Activated CD8-positive, alpha-beta memory T cell treated with anti-CD3 and anti-CD28 coated beads for 1 hour (primary cell): ENCODE data around the gene SYT8.

Source experiments
- DNase-seq, 2 donors: peaks; one replicate each; pipeline ENCODE4 v3.0.0-alpha.2; 2020; ENCODE audit warnings: low read depth in 1 of 2; ENCODE audit errors: extremely low read depth in 1 of 2

Gene SYT8

GRCh38 chr11:1857064-1857463 lies 22.3 kb downstream of the SYT8 start:
- DNase-seq = no peak

GRCh38 chr11:1858154-1858553 lies 23.4 kb downstream of the SYT8 start:
- no peak for DNase-seq

- no peak for DNase-seq
These were observed 23.8 kb downstream of the SYT8 start for GRCh38 chr11:1858576-1858975.

- no peak for DNase-seq
These were observed 24.2 kb downstream of the SYT8 start for GRCh38 chr11:1859004-1859403.

DNA sequence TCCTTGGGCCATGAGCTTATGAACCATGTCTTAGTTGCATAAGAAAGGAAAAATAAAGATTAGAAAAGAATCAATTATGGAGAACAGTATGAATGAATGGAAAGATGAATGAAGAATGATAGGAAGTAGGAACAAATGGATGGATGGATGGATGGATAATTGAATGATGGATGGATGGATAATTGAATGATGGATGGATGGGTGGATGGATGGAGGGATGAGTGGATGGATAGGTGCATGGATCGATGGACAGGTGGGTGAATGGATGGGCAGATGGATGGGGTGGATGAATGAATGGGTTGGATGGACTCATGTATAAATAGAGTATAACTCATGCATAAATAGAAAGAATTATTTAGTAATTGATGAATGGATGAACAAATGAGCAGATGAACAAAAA lies 25.3 kb downstream of the SYT8 start:
- DNase-seq = no peak

DNA sequence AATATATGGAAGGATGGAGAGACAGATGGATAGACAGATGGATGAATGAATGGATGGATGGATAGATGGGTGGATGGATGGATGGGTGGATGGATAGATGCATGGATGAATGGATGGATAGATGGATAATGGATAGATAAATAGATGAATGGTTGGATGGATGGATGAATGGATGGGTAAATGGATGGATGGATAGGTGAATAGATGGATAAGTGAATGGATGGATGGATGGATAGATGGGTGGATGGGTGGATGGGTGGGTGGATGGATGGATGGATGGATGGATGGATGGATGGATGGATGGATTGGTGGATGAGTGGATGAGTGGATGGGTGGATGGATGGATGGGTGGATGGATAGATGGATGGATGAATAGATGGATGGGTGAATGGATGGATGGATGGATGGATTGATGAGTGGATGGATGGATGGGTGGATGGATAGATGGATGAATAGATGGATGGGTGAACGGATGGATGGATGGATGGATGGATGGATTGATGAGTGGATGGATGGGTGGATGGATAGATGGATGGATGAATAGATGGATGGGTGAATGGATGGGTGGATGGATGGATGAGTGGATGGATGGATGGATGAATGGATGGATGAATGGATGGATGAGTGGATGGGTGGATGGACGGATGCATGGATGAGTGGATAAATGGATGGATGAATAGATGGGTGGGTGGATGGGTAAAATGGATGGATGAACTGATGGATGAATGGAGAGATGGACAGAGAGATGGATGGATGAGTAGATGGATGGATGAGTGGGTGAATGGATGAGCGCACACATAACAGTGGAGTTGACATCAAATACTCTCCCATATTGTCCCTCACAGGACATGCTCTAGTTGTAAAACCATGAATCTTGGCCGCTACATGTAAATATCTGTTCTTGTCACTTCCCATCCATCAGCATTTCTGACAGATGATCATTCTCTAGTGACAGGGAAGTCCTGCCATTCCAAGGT lies 26.9 kb downstream of the SYT8 start:
- no peak for DNase-seq

- no peak for DNase-seq
These were observed 28.0 kb downstream of the SYT8 start for GRCh38 chr11:1862588-1863351.

DNA sequence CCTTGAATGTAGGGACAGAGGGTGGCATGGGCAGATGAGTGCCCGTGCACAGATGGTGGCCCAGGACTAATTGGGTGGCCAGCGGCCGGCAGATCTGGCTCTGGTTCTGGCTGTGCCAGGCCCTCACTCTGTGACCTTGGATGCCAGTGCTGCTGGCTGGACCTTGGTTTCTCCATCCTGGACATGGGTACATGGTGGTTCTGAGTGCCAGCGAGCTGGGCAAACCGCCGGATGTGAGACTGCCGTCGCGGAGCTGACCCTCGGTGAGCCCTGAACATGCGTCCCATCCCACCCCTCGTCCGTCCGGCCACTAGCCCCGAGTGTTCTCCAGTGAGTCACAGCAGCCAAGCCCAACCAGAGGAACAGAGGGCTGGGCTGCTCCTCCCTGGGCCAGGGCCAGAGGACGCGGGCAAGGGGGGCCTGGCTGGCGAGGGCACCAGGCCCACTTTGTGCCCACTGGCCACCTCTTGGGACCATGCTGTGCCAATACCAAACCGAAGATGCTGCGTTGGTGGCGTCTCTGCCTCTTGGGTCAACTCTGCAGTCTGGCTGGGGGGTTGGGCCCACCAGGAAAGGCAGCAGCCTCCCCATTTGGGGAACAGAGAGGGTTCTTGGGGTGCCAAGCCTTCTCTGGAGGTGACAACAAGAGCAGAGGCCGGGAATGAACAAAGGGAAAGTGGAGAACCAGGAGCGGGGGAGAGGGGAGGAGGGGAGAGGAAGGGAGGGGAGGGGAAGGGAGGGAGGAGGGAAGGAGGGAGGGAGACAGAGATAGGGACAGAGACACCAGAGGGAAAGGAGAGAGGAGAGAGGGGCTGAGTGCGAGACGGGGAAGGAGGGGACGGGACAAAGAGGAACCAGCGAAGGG lies 28.8 kb downstream of the SYT8 start:
- no peak for DNase-seq

- DNase-seq = no peak
These were observed 29.4 kb downstream of the SYT8 start for GRCh38 chr11:1864231-1864630.

GRCh38 chr11:1864831-1865665 lies 30.3 kb downstream of the SYT8 start:
- DNase-seq = no peak

DNA sequence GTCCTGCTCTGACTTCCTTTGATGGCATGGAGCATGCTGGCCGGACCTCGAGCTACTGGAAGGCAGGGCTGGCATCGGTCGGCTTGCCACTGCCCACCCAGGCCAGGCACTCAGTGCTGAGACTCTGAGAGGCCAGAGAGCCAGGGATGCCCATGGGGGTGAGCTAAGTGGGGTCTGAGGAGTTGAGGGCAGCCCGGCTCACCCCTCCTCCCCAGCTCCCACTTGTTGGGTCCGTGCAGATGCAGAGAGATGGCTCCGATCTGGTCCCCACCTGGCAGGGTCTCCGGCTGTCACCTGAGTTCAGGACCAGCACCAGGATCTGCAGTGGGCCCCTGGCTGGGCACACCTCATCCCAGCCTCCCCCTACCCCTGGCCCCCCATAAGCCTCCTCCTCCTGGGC lies 31.4 kb downstream of the SYT8 start:
- DNase-seq = no peak

- DNase-seq = no peak
These were observed 32.0 kb downstream of the SYT8 start for GRCh38 chr11:1866776-1867175.

DNA sequence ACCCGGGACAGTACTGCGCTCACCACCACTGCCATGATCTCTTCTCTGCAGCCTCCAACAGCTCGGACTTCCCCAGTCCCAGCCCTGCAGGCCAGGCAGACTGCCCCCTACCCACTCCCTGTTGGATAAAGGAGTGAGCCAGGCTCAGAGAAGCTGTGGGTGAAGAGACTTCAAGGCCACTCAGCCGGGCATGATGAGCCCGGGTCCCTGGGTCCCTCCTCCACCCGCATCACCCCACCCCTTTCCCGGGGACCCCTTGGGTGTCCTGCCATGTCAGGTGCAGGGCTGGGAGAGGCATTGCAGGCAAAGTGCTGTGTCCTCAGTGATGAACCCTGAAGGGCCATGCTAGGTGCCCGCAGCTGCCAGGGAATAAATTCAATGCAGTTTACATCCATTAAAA lies 32.6 kb downstream of the SYT8 start:
- no peak for DNase-seq

GRCh38 chr11:1868056-1868635 lies 33.4 kb downstream of the SYT8 start:
- no peak for DNase-seq

- DNase-seq = no peak
These were observed 34.0 kb downstream of the SYT8 start for GRCh38 chr11:1868636-1869291.

- DNase-seq = no peak
These were observed 34.9 kb downstream of the SYT8 start for GRCh38 chr11:1869427-1870325.

GRCh38 chr11:1870326-1870696 lies 35.5 kb downstream of the SYT8 start:
- no peak for DNase-seq

DNA sequence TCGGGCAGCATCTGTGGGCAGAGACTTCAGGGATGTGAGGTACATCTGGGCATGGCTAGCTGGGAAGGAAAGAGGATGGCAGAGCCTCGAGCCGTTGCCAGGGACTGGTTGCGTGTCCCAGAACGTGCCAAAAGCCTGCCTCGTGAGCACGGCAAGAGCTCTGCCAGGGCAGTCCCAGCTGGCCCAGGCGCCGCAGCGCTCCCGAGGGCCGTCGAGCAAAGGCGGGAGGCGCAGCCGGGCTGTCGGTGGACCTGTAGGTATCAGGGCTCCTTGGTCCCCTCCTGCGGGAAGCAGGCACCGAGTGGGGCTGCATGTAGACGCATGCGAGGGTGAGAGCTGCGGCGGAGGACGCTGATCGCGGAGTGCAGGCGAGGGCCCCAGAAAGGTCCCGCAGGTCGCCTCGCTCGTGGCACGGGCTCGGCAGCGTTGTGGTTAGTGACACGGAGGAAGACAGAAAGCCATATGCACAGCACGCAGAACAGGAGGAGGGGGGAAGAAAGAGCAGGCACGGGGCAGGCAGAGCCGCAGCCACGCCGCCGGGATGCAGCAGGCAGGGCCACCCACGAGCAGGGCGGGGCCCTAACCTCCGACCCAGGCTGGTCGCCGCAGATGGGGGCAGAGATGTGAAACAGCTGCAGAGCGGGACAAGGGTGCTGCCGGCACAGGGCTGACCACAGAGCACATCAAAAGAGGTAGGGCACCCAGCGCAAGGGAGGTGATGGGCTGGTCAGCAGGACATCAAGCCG lies 36.1 kb downstream of the SYT8 start:
- DNase-seq = peak in 1 of 2 donors; percentile 25
